Measurements from ENCODE around the gene NPFF.
"Not testable (repeated sequence)": the region's sequence is repeated elsewhere in the genome, so short reads cannot be mapped to it uniquely, and the experiment has no call there.

NPFF gene

GRCh38 chr12:53484686-53485575, 22.4 kb downstream of the NPFF start:
- no peak for TF ChIP-seq CTCF (IDR thresholded peaks at IDR 0.05; ENCODE audit: borderline replicate concordance, insufficient read depth, low read depth, low read length)
- no peak overlapping the region for H3K4me3 ChIP-seq (ENCODE audit: low read depth, low read length)

GRCh38 chr12:53483979-53484377, 23.3 kb downstream of the NPFF start:
- no peak overlapping the region for H3K4me3 ChIP-seq (ENCODE audit: low read depth, low read length)
- no peak for TF ChIP-seq CTCF (IDR thresholded peaks at IDR 0.05; ENCODE audit: borderline replicate concordance, insufficient read depth, low read depth, low read length)

GRCh38 chr12:53483225-53483978, 23.9 kb downstream of the NPFF start:
- TF ChIP-seq CTCF (IDR thresholded peaks at IDR 0.05; ENCODE audit: borderline replicate concordance, insufficient read depth, low read depth, low read length) = no peak
- H3K4me3 ChIP-seq (ENCODE audit: low read depth, low read length) = no peak overlapping the region

- TF ChIP-seq CTCF (IDR thresholded peaks at IDR 0.05; ENCODE audit: borderline replicate concordance, insufficient read depth, low read depth, low read length) = no peak
- H3K4me3 ChIP-seq (ENCODE audit: low read depth, low read length) = no peak overlapping the region
Observed at GRCh38 chr12:53482626-53483168, 24.6 kb downstream of the NPFF start.

- no peak overlapping the region for H3K4me3 ChIP-seq (ENCODE audit: low read depth, low read length)
- peak; percentile 29; the same call in 1 of the 2 replicates for TF ChIP-seq CTCF (IDR thresholded peaks at IDR 0.05; ENCODE audit: borderline replicate concordance, insufficient read depth, low read depth, low read length)
Observed at GRCh38 chr12:53481939-53482586, 25.2 kb downstream of the NPFF start.

- not testable (repeated sequence) for H3K4me3 ChIP-seq (ENCODE audit: low read depth, low read length)
Observed at GRCh38 chr12:53481458-53481857, 25.8 kb downstream of the NPFF start.
